Measurements from ENCODE around the gene SIK2. TPM values are rescaled to one million over a fixed set of nuclear protein-coding genes. Genes with fewer than 3 reads are reported as not detected.

SIK2 gene
- total and polyA plus RNA-seq, 11 donors = 4.1 to 45.8 (median 27.5) TPM

DNA sequence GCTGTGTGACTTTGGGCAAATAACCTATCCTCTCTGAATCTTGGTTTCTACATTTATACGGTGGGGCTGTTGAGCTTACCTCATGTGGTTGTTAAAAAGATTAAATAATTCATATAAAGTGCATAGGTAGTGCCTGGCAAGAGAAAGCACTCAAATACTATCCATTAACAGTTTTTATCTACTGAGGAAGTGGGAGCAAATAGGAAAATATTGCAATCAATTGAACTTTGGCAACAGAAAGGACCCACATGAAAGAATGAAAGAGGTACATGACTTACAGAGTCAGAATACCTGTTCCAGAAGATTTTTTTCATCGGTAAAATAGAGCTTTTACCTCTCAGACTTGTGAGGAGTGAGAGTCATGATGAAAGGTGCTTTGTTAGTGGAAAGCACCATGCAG is 170.3 kb downstream of the SIK2 start:
- DNase-seq = no peak
- WGBS, 4 donors = 90 to 100% (median 93%) methylated on average over 2 of the region's 2 CpGs
- no peaks in the 10 kb centered on the region for H3K27me3 ChIP-seq
- no peak overlapping the region for H3K4me3 ChIP-seq
- intact Hi-C loops (cut with DNase I) = loop anchor here in 1 of 10 donors (10.0 kb wide), 1 partner anchor 58 kb away; no protein-coding TSS in a partner anchor
- TF ChIP-seq POLR2A (IDR thresholded peaks at IDR 0.05) = no peak
- TF ChIP-seq, protein P1, sequence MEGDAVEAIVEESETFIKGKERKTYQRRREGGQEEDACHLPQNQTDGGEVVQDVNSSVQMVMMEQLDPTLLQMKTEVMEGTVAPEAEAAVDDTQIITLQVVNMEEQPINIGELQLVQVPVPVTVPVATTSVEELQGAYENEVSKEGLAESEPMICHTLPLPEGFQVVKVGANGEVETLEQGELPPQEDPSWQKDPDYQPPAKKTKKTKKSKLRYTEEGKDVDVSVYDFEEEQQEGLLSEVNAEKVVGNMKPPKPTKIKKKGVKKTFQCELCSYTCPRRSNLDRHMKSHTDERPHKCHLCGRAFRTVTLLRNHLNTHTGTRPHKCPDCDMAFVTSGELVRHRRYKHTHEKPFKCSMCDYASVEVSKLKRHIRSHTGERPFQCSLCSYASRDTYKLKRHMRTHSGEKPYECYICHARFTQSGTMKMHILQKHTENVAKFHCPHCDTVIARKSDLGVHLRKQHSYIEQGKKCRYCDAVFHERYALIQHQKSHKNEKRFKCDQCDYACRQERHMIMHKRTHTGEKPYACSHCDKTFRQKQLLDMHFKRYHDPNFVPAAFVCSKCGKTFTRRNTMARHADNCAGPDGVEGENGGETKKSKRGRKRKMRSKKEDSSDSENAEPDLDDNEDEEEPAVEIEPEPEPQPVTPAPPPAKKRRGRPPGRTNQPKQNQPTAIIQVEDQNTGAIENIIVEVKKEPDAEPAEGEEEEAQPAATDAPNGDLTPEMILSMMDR (IDR thresholded peaks at IDR 0.05) = no peak
- H3K36me3 ChIP-seq = no peaks in the 10 kb centered on the region
- no peak overlapping the region for H3K27ac ChIP-seq
- peaks cover 0 to 16% (median 12%) of the 10 kb centered on the region in 12 donors for H3K4me1 ChIP-seq
- no peaks in the 10 kb centered on the region for H3K9me3 ChIP-seq
- no peak for ATAC-seq

DNA sequence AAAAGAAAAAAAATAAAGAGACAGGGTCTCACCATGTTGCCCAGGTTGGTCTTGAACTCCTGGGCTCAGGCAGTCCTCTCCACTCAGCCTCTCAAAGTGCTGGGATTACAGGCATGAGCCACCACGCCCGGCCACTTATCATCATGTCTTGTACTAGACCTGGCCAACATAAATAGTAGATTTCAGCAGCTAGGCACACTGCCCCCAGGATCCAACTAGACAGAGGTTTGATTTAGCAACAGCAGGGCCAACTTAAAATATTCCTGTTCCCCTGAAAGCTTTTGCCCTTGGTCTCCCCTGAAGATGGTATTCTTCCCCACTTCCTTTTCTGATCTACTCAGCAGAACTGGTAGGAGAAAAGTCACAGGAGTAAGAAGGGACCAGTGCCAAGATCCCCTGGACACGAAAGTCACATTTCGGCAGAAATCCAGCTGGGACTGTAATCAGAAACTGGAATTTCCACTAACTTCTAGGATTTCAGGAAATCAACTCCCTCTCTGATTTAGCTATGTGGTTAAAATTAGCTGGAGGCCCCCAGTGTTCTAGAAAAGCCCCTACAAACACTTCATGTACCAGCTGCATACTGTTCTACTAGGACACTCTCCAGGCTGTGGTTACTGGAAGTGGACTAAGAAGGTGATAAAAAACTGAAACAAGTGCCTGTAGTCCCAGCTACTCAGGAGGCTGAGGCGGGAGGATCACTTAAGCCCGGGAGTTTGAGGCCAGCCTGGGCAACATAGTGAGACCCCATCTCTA is 172.9 kb downstream of the SIK2 start:
- Histone ChIP-seq H3K4me3 (no peak overlapping the region), H3K36me3 (no peaks in the 10 kb centered on the region), H3K4me1 (peaks cover 0 to 16% (median 12%) of the 10 kb centered on the region in 12 donors), H3K9me3 (no peaks in the 10 kb centered on the region), H3K27ac (peak overlapping the region in 9 of 12 donors; percentile 2 to 51 (median 30)), H3K27me3 (no peaks in the 10 kb centered on the region)
- WGBS, 4 donors = 40 to 56% (median 45%) methylated on average over 6 of the region's 6 CpGs
- ATAC-seq (peak; percentile 34 to 78 (median 50)), DNase-seq (peak in 3 of 5 donors; percentile 35 to 62 (median 46))
- TF ChIP-seq POLR2A (IDR thresholded peaks at IDR 0.05) = no peak
- TF ChIP-seq, protein P1 (IDR thresholded peaks at IDR 0.05) = no peak
- intact Hi-C loops (cut with DNase I) = loop anchor here in 9 of 10 donors (2.0 to 10.0 kb wide), 8 partner anchors 57 to 208 kb away; partner anchors contain the start of gene SIK2 (in 2 of the 9)

DNA sequence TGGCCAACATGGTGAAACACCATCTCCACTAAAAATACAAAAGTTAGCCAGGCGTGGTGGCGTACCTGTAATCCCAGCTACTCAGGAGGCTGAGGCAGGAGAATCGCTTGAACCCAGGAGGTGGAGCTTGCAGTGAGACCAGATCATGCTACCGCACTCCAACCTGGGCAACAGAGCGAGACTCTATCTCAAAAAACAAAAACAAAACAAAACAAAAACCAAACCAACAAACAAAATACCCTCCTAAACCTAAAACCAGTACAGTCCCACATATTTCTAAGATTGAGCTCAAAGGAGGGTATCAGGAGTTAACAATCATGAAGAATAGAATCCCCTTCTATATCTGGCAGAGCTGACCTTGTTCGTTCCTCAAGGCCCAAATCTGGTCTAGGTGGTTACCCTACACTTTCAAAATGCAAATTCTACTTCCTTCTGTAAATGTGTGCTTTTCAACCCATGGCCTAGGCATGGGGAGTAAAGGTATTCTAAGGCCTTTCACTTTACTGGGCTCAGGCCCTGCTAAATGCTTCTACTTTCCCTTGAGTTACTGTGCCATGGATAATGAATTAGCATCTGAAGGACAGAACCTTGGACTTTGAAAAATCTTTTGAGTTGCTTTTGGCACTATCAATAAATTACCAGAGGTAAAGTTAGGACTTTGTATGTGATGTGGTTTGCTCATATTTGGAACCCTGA is 174.3 kb downstream of the SIK2 start:
- H3K4me3 ChIP-seq = no peak overlapping the region
- peaks cover 0 to 16% (median 12%) of the 10 kb centered on the region in 12 donors for H3K4me1 ChIP-seq
- intact Hi-C loops (cut with DNase I) = loop anchor here in 9 of 10 donors (1.0 to 10.0 kb wide), 13 partner anchors 56 to 212 kb away; partner anchors contain the start of gene SIK2 (in 6 of the 9)
- no peak for ATAC-seq
- H3K9me3 ChIP-seq = no peaks in the 10 kb centered on the region
- no peak for DNase-seq
- no peak overlapping the region for H3K27ac ChIP-seq
- H3K27me3 ChIP-seq = no peaks in the 10 kb centered on the region
- no peaks in the 10 kb centered on the region for H3K36me3 ChIP-seq
- TF ChIP-seq, protein P1 (IDR thresholded peaks at IDR 0.05) = no peak
- TF ChIP-seq POLR2A (IDR thresholded peaks at IDR 0.05) = no peak
- 86 to 93% (median 89%) methylated on average over 6 of the region's 6 CpGs for WGBS, 4 donors
